DMS79 (cell line): Measurements from ENCODE around the gene PFKP.

Experiments
- DNase-seq: peaks from one replicate; lab custom pipeline; 2025; lab: John Stamatoyannopoulos, UW

Gene PFKP

GRCh38 chr10:3071405-3072198, 4.3 kb downstream of the PFKP start:
- DNase-seq = no peak

- DNase-seq = no peak
These were observed 5.5 kb downstream of the PFKP start for GRCh38 chr10:3072641-3073360.

GRCh38 chr10:3074145-3074665, 6.9 kb downstream of the PFKP start:
- no peak for DNase-seq

- no peak for DNase-seq
These were observed 7.7 kb downstream of the PFKP start for GRCh38 chr10:3074985-3075600.

- DNase-seq = no peak
These were observed 8.8 kb downstream of the PFKP start for GRCh38 chr10:3076138-3076537.

GRCh38 chr10:3077509-3077908, 10.2 kb downstream of the PFKP start:
- no peak for DNase-seq

- no peak for DNase-seq
These were observed 10.7 kb downstream of the PFKP start for GRCh38 chr10:3077940-3078630.

GRCh38 chr10:3081383-3081981, 14.1 kb downstream of the PFKP start:
- DNase-seq = no peak

GRCh38 chr10:3082290-3082689, 14.9 kb downstream of the PFKP start:
- no peak for DNase-seq

- no peak for DNase-seq
These were observed 18.6 kb downstream of the PFKP start for GRCh38 chr10:3085785-3086567.

GRCh38 chr10:3090388-3090787, 23.0 kb downstream of the PFKP start:
- no peak for DNase-seq

GRCh38 chr10:3090914-3091787, 23.8 kb downstream of the PFKP start:
- DNase-seq = no peak

GRCh38 chr10:3091921-3092320, 24.6 kb downstream of the PFKP start:
- DNase-seq = no peak

GRCh38 chr10:3093996-3094395, 26.6 kb downstream of the PFKP start:
- no peak for DNase-seq

- no peak for DNase-seq
These were observed 27.3 kb downstream of the PFKP start for GRCh38 chr10:3094609-3095036.

- DNase-seq = no peak
These were observed 28.2 kb downstream of the PFKP start for GRCh38 chr10:3095373-3096139.

- DNase-seq = no peak
These were observed 28.8 kb downstream of the PFKP start for GRCh38 chr10:3096149-3096548.

- no peak for DNase-seq
These were observed 29.8 kb downstream of the PFKP start for GRCh38 chr10:3097160-3097559.

- DNase-seq = no peak
These were observed 31.3 kb downstream of the PFKP start for GRCh38 chr10:3098689-3099088.
